Breast epithelium (tissue), 4 donors: ENCODE results near the gene ARMC9. TPM values are rescaled to one million over a fixed set of nuclear protein-coding genes. Genes with fewer than 3 reads are reported as not detected.
"Not testable (repeated sequence)": the region's sequence is repeated elsewhere in the genome, so short reads cannot be mapped to it uniquely, and the experiment has no call there.

Experiments used
- DNase-seq, 2 donors: peaks; one replicate each; pipeline ENCODE4 v3.0.0-alpha.2; 2019; ENCODE audit warnings: low spot score in 2 of 2
- H3K27ac ChIP-seq, 2 donors: fragments of 200-600 bp; sonication (generic) in 1 of 2; one replicate each; pipeline ENCODE4 v1.5.1; 2016 to 2019; ENCODE audit warnings: mild to moderate bottlenecking in 1 of 2
- H3K27me3 ChIP-seq, 2 donors: fragments of 200-600 bp; sonication (generic) in 1 of 2; one replicate each; pipeline versions ENCODE4 v1.5.1 to v1.6.0; 2017 to 2019; ENCODE audit warnings: control low read depth in 1 of 2, mild to moderate bottlenecking in 1 of 2
- H3K36me3 ChIP-seq: fragments of 200-600 bp; one replicate; pipeline ENCODE4 v1.5.1; 2019
- H3K4me1 ChIP-seq, 2 donors: fragments of 200-600 bp; sonication (generic); one replicate each; pipeline ENCODE4 v1.5.1; 2016 to 2019; ENCODE audit warnings: control low read depth in 1 of 2
- H3K4me3 ChIP-seq, 3 donors: fragments of 200-600 bp; sonication (generic); 1 replicate in 2 of 3; 2 replicates in 1 of 3; pipeline ENCODE4 v1.5.1; 2016 to 2019; ENCODE audit warnings: mild to moderate bottlenecking in 3 of 3, moderate library complexity in 2 of 3
- H3K9me3 ChIP-seq, 2 donors: fragments of 200-600 bp; sonication (generic) in 1 of 2; one replicate each; pipeline ENCODE4 v1.5.1; 2016 to 2019; ENCODE audit warnings: control low read depth in 1 of 2
- CTCF ChIP-seq, 3 donors: fragments of 450-650 bp; IDR thresholded peaks; one replicate each; pipeline ENCODE4 v1.5.1; 2016 to 2017; ENCODE audit warnings: antibody characterized with exemption in 3 of 3, mild to moderate bottlenecking in 3 of 3, moderate library complexity in 3 of 3
- POLR2A ChIP-seq: fragments of 450-650 bp; IDR thresholded peaks from one replicate; pipeline ENCODE4 v1.6.1; 2016; ENCODE audit warnings: antibody characterized with exemption, mild to moderate bottlenecking, moderate library complexity
- POLR2AphosphoS5 ChIP-seq, 3 donors: sonication (generic); formaldehyde crosslinking; IDR thresholded peaks; one replicate each; pipeline ENCODE4 v1.6.1; 2017; ENCODE audit warnings: antibody characterized with exemption in 3 of 3
- intact Hi-C: fragments of 100-400 bp; cut with DNase I; formaldehyde crosslinking; loops from one replicate; pipeline ENCODE4 v1.15.1; 2023; ENCODE audit warnings: low total_unique reads
- total RNA-seq, 3 donors: library from RNA; depleted of rRNA; stranded (reverse); fragments of >200 nt; gene quantifications; one replicate each; pipeline ENCODE4 v1.1.0, GENCODE V29; 2016

The ARMC9 gene
- total RNA-seq, 3 donors from 2014 or later = 4.0 to 20.8 (median 18.0) TPM

- Histone ChIP-seq H3K27me3 (no peaks in the 10 kb centered on the region), H3K4me1 (no peaks in the 10 kb centered on the region), H3K36me3 (no peaks in the 10 kb centered on the region), H3K27ac (no peak overlapping the region), H3K9me3 (no peaks in the 10 kb centered on the region), H3K4me3 (no peak overlapping the region)
- DNase-seq = no peak
- TF ChIP-seq POLR2A (no peak), CTCF (IDR thresholded peaks at IDR 0.05) (no peak), POLR2AphosphoS5 (IDR thresholded peaks at IDR 0.05) (no peak)
- intact Hi-C loops = no loop called here
Measured at GRCh38 chr2:231373184-231373583, 174.8 kb downstream of the ARMC9 start.

- intact Hi-C loops = no loop called here
- H3K4me3 ChIP-seq = no peak overlapping the region
Measured at GRCh38 chr2:231373786-231374349, 175.4 kb downstream of the ARMC9 start.

GRCh38 chr2:231374771-231375170 lies 176.3 kb downstream of the ARMC9 start:
- H3K36me3 ChIP-seq = no peaks in the 10 kb centered on the region
- no peak for DNase-seq
- TF ChIP-seq POLR2A (no peak), CTCF (IDR thresholded peaks at IDR 0.05) (no peak), POLR2AphosphoS5 (IDR thresholded peaks at IDR 0.05) (no peak)
- no peaks in the 10 kb centered on the region for H3K27me3 ChIP-seq
- H3K27ac ChIP-seq = no peak overlapping the region
- no peaks in the 10 kb centered on the region for H3K9me3 ChIP-seq
- intact Hi-C loops = no loop called here
- no peaks in the 10 kb centered on the region for H3K4me1 ChIP-seq
- no peak overlapping the region for H3K4me3 ChIP-seq

More at GRCh38 chr2:231373786-231374349, 175.4 kb downstream of the ARMC9 start:
- Histone ChIP-seq H3K27me3 (no peaks in the 10 kb centered on the region), H3K36me3 (no peaks in the 10 kb centered on the region), H3K9me3 (no peaks in the 10 kb centered on the region), H3K4me1 (no peaks in the 10 kb centered on the region), H3K27ac (no peak overlapping the region)
- TF ChIP-seq POLR2A (no peak), CTCF (IDR thresholded peaks at IDR 0.05) (no peak), POLR2AphosphoS5 (IDR thresholded peaks at IDR 0.05) (no peak)
- DNase-seq = no peak

GRCh38 chr2:231375994-231376615 lies 177.7 kb downstream of the ARMC9 start:
- H3K9me3 ChIP-seq, H3K27me3 ChIP-seq, H3K4me1 ChIP-seq, H3K36me3 ChIP-seq, DNase-seq, H3K4me3 ChIP-seq, H3K27ac ChIP-seq, intact Hi-C loops: not testable (repeated sequence)

GRCh38 chr2:231376857-231377256 lies 178.4 kb downstream of the ARMC9 start:
- Histone ChIP-seq H3K4me3 (no peak overlapping the region), H3K9me3 (no peaks in the 10 kb centered on the region), H3K27me3 (no peaks in the 10 kb centered on the region), H3K4me1 (no peaks in the 10 kb centered on the region), H3K36me3 (no peaks in the 10 kb centered on the region), H3K27ac (no peak overlapping the region)
- no peak for DNase-seq
- intact Hi-C loops = no loop called here
- no peak for TF ChIP-seq POLR2AphosphoS5 (IDR thresholded peaks at IDR 0.05)
- no peak for TF ChIP-seq CTCF (IDR thresholded peaks at IDR 0.05)
- no peak for TF ChIP-seq POLR2A
